Vagina (tissue), 2 donors: ENCODE results near the gene MTMR6. TPM values are rescaled to one million over a fixed set of nuclear protein-coding genes. Genes with fewer than 3 reads are reported as not detected.

Experiments
- DNase-seq, 2 donors: peaks; one replicate each; pipeline ENCODE4 v3.0.0-alpha.2; 2017; ENCODE audit errors: extremely low spot score in 2 of 2
- H3K27ac ChIP-seq: fragments of 200-600 bp; sonication (generic); one replicate; pipeline ENCODE4 v1.5.1; 2019
- H3K27me3 ChIP-seq: fragments of 200-600 bp; sonication (generic); one replicate; pipeline ENCODE4 v1.5.1; 2019
- H3K36me3 ChIP-seq, 2 donors: fragments of 200-600 bp; sonication (generic); one replicate each; pipeline ENCODE4 v1.5.1; 2017 to 2019
- H3K4me1 ChIP-seq: fragments of 200-600 bp; sonication (generic); one replicate; pipeline ENCODE4 v1.5.1; 2019
- H3K4me3 ChIP-seq, 2 donors: fragments of 200-600 bp; sonication (generic); 1 replicate in 1 of 2; 2 replicates in 1 of 2; pipeline ENCODE4 v1.5.1; 2016 to 2019
- H3K9me3 ChIP-seq: fragments of 200-600 bp; sonication (generic); one replicate; pipeline ENCODE4 v1.5.1; 2019
- POLR2A ChIP-seq, 2 donors: fragments of 450-650 bp; IDR thresholded peaks; one replicate each; pipeline ENCODE4 v1.6.1; 2017; ENCODE audit warnings: antibody characterized with exemption in 2 of 2, mild to moderate bottlenecking in 2 of 2, moderate library complexity in 2 of 2
- POLR2AphosphoS5 ChIP-seq, 2 donors: sonication (generic); formaldehyde crosslinking; IDR thresholded peaks; one replicate each; pipeline ENCODE4 v1.9.0; 2017; ENCODE audit warnings: antibody characterized with exemption in 2 of 2, mild to moderate bottlenecking in 2 of 2, low read depth in 1 of 2; ENCODE audit not compliant: insufficient read depth in 1 of 2
- intact Hi-C: fragments of 100-400 bp; cut with DNase I; formaldehyde crosslinking; loops from one replicate; pipeline ENCODE4 v1.15.1; 2023
- total RNA-seq: library from RNA; depleted of rRNA; stranded (reverse); fragments of >200 nt; gene quantifications from one replicate; pipeline ENCODE4 v1.2.3, GENCODE V29; 2016
- TF ChIP-seq, protein P1 (sequence below), 3 experiments: fragments of 450-650 bp in 2 of 3; fragments of 200-600 bp in 1 of 3; sonication (generic) in 1 of 3; IDR thresholded peaks; one replicate each; pipeline ENCODE4 v1.5.1; 2017 to 2019; ENCODE audit warnings: antibody characterized with exemption in 3 of 3, mild to moderate bottlenecking in 2 of 3, moderate library complexity in 2 of 3

The MTMR6 gene
- total RNA-seq, 1 donor from 2014 or later: 14.0 TPM

DNA sequence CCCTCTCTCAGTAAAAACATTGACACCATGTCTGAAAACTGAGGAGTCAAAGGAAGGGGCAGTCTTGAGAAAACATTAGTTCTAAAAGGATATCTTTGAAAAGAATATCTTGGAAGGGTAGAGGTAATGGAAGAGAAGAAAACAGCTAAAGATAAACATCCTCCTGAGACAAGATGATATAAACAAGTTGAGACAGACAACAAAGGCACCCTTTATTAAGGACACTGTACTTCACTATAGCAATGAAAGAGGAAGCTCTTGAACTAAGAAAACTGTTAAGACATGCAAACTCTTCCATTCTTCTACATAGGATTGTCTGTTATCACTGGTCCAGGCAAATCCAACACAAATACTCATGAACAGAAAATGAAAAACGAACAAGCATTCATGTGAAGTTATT, 46.3 kb downstream of the MTMR6 start:
- no peaks in the 10 kb centered on the region for H3K27me3 ChIP-seq
- TF ChIP-seq, protein P1, sequence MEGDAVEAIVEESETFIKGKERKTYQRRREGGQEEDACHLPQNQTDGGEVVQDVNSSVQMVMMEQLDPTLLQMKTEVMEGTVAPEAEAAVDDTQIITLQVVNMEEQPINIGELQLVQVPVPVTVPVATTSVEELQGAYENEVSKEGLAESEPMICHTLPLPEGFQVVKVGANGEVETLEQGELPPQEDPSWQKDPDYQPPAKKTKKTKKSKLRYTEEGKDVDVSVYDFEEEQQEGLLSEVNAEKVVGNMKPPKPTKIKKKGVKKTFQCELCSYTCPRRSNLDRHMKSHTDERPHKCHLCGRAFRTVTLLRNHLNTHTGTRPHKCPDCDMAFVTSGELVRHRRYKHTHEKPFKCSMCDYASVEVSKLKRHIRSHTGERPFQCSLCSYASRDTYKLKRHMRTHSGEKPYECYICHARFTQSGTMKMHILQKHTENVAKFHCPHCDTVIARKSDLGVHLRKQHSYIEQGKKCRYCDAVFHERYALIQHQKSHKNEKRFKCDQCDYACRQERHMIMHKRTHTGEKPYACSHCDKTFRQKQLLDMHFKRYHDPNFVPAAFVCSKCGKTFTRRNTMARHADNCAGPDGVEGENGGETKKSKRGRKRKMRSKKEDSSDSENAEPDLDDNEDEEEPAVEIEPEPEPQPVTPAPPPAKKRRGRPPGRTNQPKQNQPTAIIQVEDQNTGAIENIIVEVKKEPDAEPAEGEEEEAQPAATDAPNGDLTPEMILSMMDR (IDR thresholded peaks at IDR 0.05): no peak
- TF ChIP-seq POLR2AphosphoS5 (IDR thresholded peaks at IDR 0.05; ENCODE audit: insufficient read depth in 1 of 2, low read depth in 1 of 2) (no peak), POLR2A (IDR thresholded peaks at IDR 0.05) (no peak)
- no peaks in the 10 kb centered on the region for H3K9me3 ChIP-seq
- H3K4me3 ChIP-seq: no peak overlapping the region
- H3K36me3 ChIP-seq: peaks cover 0 to 8% of the 10 kb centered on the region in 2 donors
- no peak overlapping the region for H3K27ac ChIP-seq
- no peak for DNase-seq
- intact Hi-C loops: no loop called here
- H3K4me1 ChIP-seq: no peaks in the 10 kb centered on the region

DNA sequence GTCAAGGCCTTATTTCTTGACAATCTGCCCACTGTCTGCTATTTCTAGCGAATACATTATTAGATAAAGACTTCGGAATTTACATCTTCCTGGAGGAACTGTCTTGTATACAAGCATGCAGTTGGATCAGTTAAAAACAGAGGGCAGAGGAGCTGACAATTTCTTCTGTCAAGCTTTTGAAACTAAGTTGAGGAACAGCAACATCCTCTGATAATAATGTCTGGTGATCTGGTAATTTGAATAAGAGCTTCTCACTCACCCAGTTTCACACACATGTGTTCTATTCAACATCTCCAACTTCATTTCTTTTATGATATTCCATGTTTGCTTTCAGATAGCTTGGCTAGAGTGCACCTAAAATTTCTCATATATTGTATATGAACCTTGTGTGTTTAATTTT, 50.2 kb downstream of the MTMR6 start:
- Histone ChIP-seq H3K27ac (no peak overlapping the region), H3K4me3 (no peak overlapping the region), H3K27me3 (no peaks in the 10 kb centered on the region), H3K4me1 (no peaks in the 10 kb centered on the region), H3K9me3 (no peaks in the 10 kb centered on the region), H3K36me3 (no peaks in the 10 kb centered on the region)
- DNase-seq: no peak
- TF ChIP-seq POLR2A (IDR thresholded peaks at IDR 0.05): no peak
- TF ChIP-seq, protein P1 (IDR thresholded peaks at IDR 0.05): no peak
- intact Hi-C loops: no loop called here

- intact Hi-C loops: no loop called here
These were observed 53.4 kb downstream of the MTMR6 start for GRCh38 chr13:25233861-25234260.

DNA sequence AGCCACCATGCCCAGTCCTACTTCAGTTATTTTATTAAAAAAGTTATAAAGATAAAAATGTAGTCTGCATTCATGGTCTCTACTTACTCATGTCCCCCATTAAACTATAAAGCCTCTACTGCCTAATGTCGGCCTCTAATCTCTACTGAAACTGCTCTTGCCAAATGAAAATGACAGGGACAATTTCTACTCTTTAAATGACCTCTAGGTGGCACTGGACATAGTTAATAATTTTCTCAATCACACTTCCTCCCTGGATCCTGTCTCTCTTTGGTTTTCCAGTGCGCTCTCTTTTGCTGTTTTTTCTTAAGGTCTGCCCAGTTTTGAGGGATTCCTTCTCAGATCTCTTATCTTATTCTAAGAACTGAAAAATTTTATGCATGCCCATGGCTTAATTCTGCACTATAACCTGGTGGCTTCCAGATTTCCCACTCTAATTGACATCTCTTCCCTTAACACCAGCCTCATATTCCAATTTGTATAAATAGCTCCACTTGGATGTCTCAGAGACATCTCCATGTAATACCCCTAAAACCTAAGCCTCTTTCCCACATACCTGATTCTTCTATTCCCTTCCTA, 54.3 kb downstream of the MTMR6 start:
- H3K4me3 ChIP-seq: no peak overlapping the region
- DNase-seq: no peak
- no peaks in the 10 kb centered on the region for H3K9me3 ChIP-seq
- H3K4me1 ChIP-seq: no peaks in the 10 kb centered on the region
- no peaks in the 10 kb centered on the region for H3K36me3 ChIP-seq
- intact Hi-C loops: no loop called here
- no peak overlapping the region for H3K27ac ChIP-seq
- TF ChIP-seq POLR2A (IDR thresholded peaks at IDR 0.05): no peak
- TF ChIP-seq, protein P1 (IDR thresholded peaks at IDR 0.05): no peak
- TF ChIP-seq POLR2AphosphoS5 (IDR thresholded peaks at IDR 0.05; ENCODE audit: insufficient read depth in 1 of 2, low read depth in 1 of 2): no peak
- H3K27me3 ChIP-seq: no peaks in the 10 kb centered on the region

More at GRCh38 chr13:25233861-25234260, 53.4 kb downstream of the MTMR6 start:
- no peaks in the 10 kb centered on the region for H3K27me3 ChIP-seq
- TF ChIP-seq POLR2A (IDR thresholded peaks at IDR 0.05): no peak
- TF ChIP-seq POLR2AphosphoS5 (IDR thresholded peaks at IDR 0.05; ENCODE audit: insufficient read depth in 1 of 2, low read depth in 1 of 2): no peak
- TF ChIP-seq, protein P1 (IDR thresholded peaks at IDR 0.05): no peak
- H3K4me1 ChIP-seq: no peaks in the 10 kb centered on the region
- H3K36me3 ChIP-seq: no peaks in the 10 kb centered on the region
- no peak overlapping the region for H3K27ac ChIP-seq
- no peak overlapping the region for H3K4me3 ChIP-seq
- DNase-seq: no peak
- H3K9me3 ChIP-seq: no peaks in the 10 kb centered on the region

DNA sequence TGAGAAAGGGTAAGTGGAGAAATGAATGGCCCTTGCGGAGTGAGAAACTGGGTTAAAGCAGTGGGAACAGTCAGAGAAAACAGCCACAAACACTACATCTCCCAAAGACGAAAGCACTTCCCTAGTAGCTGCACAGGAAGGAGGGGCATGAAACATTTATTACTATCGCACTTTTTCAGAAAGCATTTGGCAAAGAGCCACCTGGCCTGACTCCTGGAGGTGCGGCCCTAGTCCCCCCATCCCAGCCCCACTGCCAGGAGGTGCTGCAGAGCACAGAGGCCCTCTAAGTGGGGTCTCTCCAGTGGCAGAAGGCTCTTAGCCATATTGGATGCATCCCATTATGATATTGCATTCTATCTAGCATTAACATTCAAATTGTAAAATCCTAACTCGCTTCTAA, 55.8 kb downstream of the MTMR6 start:
- TF ChIP-seq POLR2A (IDR thresholded peaks at IDR 0.05) (no peak), POLR2AphosphoS5 (IDR thresholded peaks at IDR 0.05; ENCODE audit: insufficient read depth in 1 of 2, low read depth in 1 of 2) (no peak)
- TF ChIP-seq, protein P1 (IDR thresholded peaks at IDR 0.05): no peak

More for the DNA sequence above, 55.8 kb downstream of the MTMR6 start:
- Histone ChIP-seq H3K36me3 (no peaks in the 10 kb centered on the region), H3K4me1 (no peaks in the 10 kb centered on the region), H3K4me3 (no peak overlapping the region), H3K27ac (no peak overlapping the region), H3K9me3 (no peaks in the 10 kb centered on the region), H3K27me3 (no peaks in the 10 kb centered on the region)
- DNase-seq: no peak
- intact Hi-C loops: no loop called here
